HepG2 (cell line): Measurements from ENCODE around the gene ENTPD5. TPM values are rescaled to one million over a fixed set of nuclear protein-coding genes. Genes with fewer than 3 reads are reported as not detected.

Experiments used
- ATAC-seq: fragments of 200-7000 bp; cut with Tn5 transposase; 3 replicates; pipeline ENCODE4 v1.9.1; 2020; ENCODE audit warnings: mild to moderate bottlenecking, moderate library complexity
- BruUV-seq: library from RNA; stranded (reverse); fragments of 400-500 nt; replicated peaks from 2 replicates; lab custom pipeline; 2021; lab: Mats Ljungman, UMichigan
- CTCF ChIA-PET: fragments of 300-600 bp; formaldehyde crosslinking; extraction: SDS; loops from one replicate; lab custom pipeline; 2021; ENCODE audit warnings: low total read pairs, inconsistent platforms, low intra/inter-chr PET ratio; lab: Yijun Ruan, JAX
- POLR2A ChIA-PET: fragments of 350-600 bp; sonication (Branson Sonifier 250); formaldehyde crosslinking; loops from one replicate; lab custom pipeline; 2020; ENCODE audit warnings: antibody characterized with exemption, inconsistent platforms; lab: Yijun Ruan, JAX
- DNase-seq: peaks from one replicate; pipeline ENCODE4 v3.0.0-alpha.2; 2015; ENCODE audit warnings: low spot score
- FAIRE-seq: peaks from 3 replicates; lab custom pipeline; 2011; peaks lifted over from hg19 to GRCh38; lab: Jason Lieb, UNC
- H2AFZ ChIP-seq: one replicate; pipeline ENCODE4 v1.6.1; 2011; ENCODE audit warnings: low read length, inconsistent platforms
- H3K27ac ChIP-seq: fragments of 300-600 bp; 3 replicates; pipeline ENCODE4 v1.8.0; 2011; ENCODE audit warnings: mixed run types, mild to moderate bottlenecking, mixed read lengths, low read length, inconsistent platforms; ENCODE audit not compliant: insufficient read depth; ENCODE audit errors: extremely low read length
- H3K27me3 ChIP-seq, 2 experiments: fragments of 200-600 bp in 1 of 2; 2 replicates in 1 of 2; 3 replicates in 1 of 2; pipeline versions ENCODE4 v1.6.0 to v1.8.0; 2011; ENCODE audit warnings: low read length in 2 of 2, mild to moderate bottlenecking in 2 of 2, moderate library complexity in 2 of 2, inconsistent platforms in 1 of 2; ENCODE audit not compliant: insufficient read depth in 2 of 2, control insufficient read depth in 1 of 2
- H3K36me3 ChIP-seq, 2 experiments: fragments of 200-600 bp in 1 of 2; replicated peaks in 1 of 2; 2 replicates in 1 of 2; 3 replicates in 1 of 2; pipeline versions ENCODE4 v1.5.1 to v1.8.0; 2011; ENCODE audit warnings: low read length in 2 of 2, inconsistent platforms in 1 of 2; ENCODE audit not compliant: insufficient read depth in 2 of 2, control insufficient read depth in 1 of 2
- H3K4me1 ChIP-seq: 2 replicates; pipeline ENCODE4 v1.5.1; 2012; ENCODE audit warnings: low read length, inconsistent platforms; ENCODE audit not compliant: insufficient read depth
- H3K4me2 ChIP-seq: 2 replicates; pipeline ENCODE4 v1.6.0; 2011; ENCODE audit warnings: low read depth, low read length, inconsistent platforms
- H3K4me3 ChIP-seq, 3 experiments: fragments of 200-600 bp in 1 of 3; sonication (generic), shearing (Covaris generic) in 1 of 3; replicated peaks in 1 of 3; 2 replicates each; pipeline ENCODE4 v1.5.1; 2011 to 2016; ENCODE audit warnings: low read length in 3 of 3, inconsistent platforms in 2 of 3, low read depth in 2 of 3, mild to moderate bottlenecking in 2 of 3, control low read depth in 1 of 3, mixed read lengths in 1 of 3; ENCODE audit not compliant: insufficient read depth in 1 of 3
- H3K79me2 ChIP-seq: one replicate; pipeline ENCODE4 v1.6.1; 2011; ENCODE audit warnings: low read length, inconsistent platforms; ENCODE audit not compliant: insufficient read depth
- H3K9ac ChIP-seq: 2 replicates; pipeline ENCODE4 v1.6.0; 2011; ENCODE audit warnings: mild to moderate bottlenecking, low read depth, low read length, inconsistent platforms; ENCODE audit not compliant: insufficient read depth
- H3K9me3 ChIP-seq: 2 replicates; pipeline ENCODE4 v1.5.1; 2012; ENCODE audit warnings: mild to moderate bottlenecking, low read length
- H4K20me1 ChIP-seq: 2 replicates; pipeline ENCODE4 v1.6.0; 2011; ENCODE audit warnings: inconsistent platforms, mild to moderate bottlenecking, low read length, moderate library complexity; ENCODE audit not compliant: insufficient read depth
- ATRX ChIP-seq: sonication (generic); formaldehyde crosslinking; IDR thresholded peaks from 2 replicates; pipeline ENCODE4 v1.4.0; 2020; ENCODE audit warnings: missing genetic modification reagents, borderline replicate concordance
- FOSL1 ChIP-seq: sonication (generic); formaldehyde crosslinking; IDR thresholded peaks from 2 replicates; pipeline ENCODE4 v1.9.0; 2021; ENCODE audit warnings: missing genetic modification reagents, borderline replicate concordance
- FOXO1 ChIP-seq: sonication (generic); formaldehyde crosslinking; IDR thresholded peaks from 2 replicates; pipeline ENCODE4 v1.4.0; 2020; ENCODE audit warnings: missing genetic modification reagents
- KDM6A ChIP-seq: IDR thresholded peaks from 2 replicates; pipeline ENCODE4 v1.6.1; 2016; ENCODE audit warnings: low read depth
- PAX8 ChIP-seq: sonication (generic); formaldehyde crosslinking; IDR thresholded peaks from 2 replicates; pipeline ENCODE4 v1.8.0; 2022; ENCODE audit warnings: mild to moderate bottlenecking, missing genetic modification reagents, borderline replicate concordance
- TIGD3 ChIP-seq: sonication (generic); formaldehyde crosslinking; IDR thresholded peaks from 2 replicates; pipeline ENCODE4 v1.5.1; 2020; ENCODE audit warnings: mild to moderate bottlenecking, missing genetic modification reagents, borderline replicate concordance
- ZBTB10 ChIP-seq: sonication (generic); formaldehyde crosslinking; IDR thresholded peaks from 2 replicates; pipeline ENCODE4 v1.4.0; 2020; ENCODE audit warnings: missing genetic modification reagents, borderline replicate concordance
- ZFP36L2 ChIP-seq: sonication (generic); formaldehyde crosslinking; IDR thresholded peaks from 2 replicates; pipeline ENCODE4 v1.4.0; 2020; ENCODE audit warnings: missing genetic modification reagents
- ZNF18 ChIP-seq: sonication (generic); formaldehyde crosslinking; IDR thresholded peaks from 2 replicates; pipeline ENCODE4 v1.8.0; 2022; ENCODE audit warnings: mild to moderate bottlenecking, missing genetic modification reagents; ENCODE audit not compliant: insufficient replicate concordance
- ZNF292 ChIP-seq: sonication (generic); formaldehyde crosslinking; IDR thresholded peaks from 2 replicates; pipeline ENCODE4 v1.8.1; 2022; ENCODE audit warnings: mild to moderate bottlenecking, low read depth, missing genetic modification reagents, borderline replicate concordance
- ZNF432 ChIP-seq: sonication (generic); formaldehyde crosslinking; IDR thresholded peaks from 2 replicates; pipeline ENCODE4 v1.5.0; 2020; ENCODE audit warnings: missing genetic modification reagents, mild to moderate bottlenecking, borderline replicate concordance
- ZNF800 ChIP-seq: sonication (generic); formaldehyde crosslinking; IDR thresholded peaks from 2 replicates; pipeline ENCODE4 v1.4.0; 2020; ENCODE audit warnings: missing genetic modification reagents
- WGBS: methylation state at CpG from one replicate; pipeline ENCODE4 v1.1.6; 2017; ENCODE audit warnings: low lambda C conversion rate; 5-methylcytosine and 5-hydroxymethylcytosine counted together
- in situ Hi-C: cut with HindIII; loops from 2 replicates; pipeline ENCODE4 v1.10.0; 2017; ENCODE audit warnings: low pct_unique_long_range_greater_than_20kb; ENCODE audit not compliant: extremely low pct_ligation_motif_present
- intact Hi-C: fragments of 100-400 bp; cut with micrococcal nuclease; formaldehyde crosslinking; loops from one replicate; pipeline ENCODE4 v1.10.0; 2022; ENCODE audit not compliant: unreplicated experiment
- polyA plus RNA-seq, 8 experiments: library from polyadenylated mRNA; depleted of rRNA in 3 of 8; stranded (reverse) in 7 of 8; unstranded in 1 of 8; fragments of >200 nt; fragmentation: Illumina TruSeq in 4 of 8; extraction: Trizol in 4 of 8; gene quantifications; 2 replicates each; pipeline versions ENCODE4 v1.2.1 to v1.2.3, GENCODE V29; 2011 to 2016; ENCODE audit warnings: low read depth in 4 of 8, missing spikeins in 1 of 8, mixed read lengths in 1 of 8; ENCODE audit not compliant: insufficient read depth in 1 of 8
- total RNA-seq, 5 experiments: library from RNA; depleted of rRNA; stranded (reverse); fragments of >200 nt; fragmentation: Illumina TruSeq; extraction: Trizol; gene quantifications; 2 replicates each; pipeline ENCODE4 v1.2.3, GENCODE V29; 2016; ENCODE audit warnings: low read depth in 1 of 5
- TF ChIP-seq, protein P1 (sequence below): sonication (generic); formaldehyde crosslinking; conservative IDR thresholded peaks from 2 replicates; pipeline ENCODE4 v1.4.0; 2020; ENCODE audit warnings: missing genetic modification reagents

ENTPD5 gene
- total and polyA plus RNA-seq, 2 of the 13 experiments (the other 11 are each of a cell fraction or from before 2014, with no cell fraction given), result 33.8 to 43.3 TPM

DNA sequence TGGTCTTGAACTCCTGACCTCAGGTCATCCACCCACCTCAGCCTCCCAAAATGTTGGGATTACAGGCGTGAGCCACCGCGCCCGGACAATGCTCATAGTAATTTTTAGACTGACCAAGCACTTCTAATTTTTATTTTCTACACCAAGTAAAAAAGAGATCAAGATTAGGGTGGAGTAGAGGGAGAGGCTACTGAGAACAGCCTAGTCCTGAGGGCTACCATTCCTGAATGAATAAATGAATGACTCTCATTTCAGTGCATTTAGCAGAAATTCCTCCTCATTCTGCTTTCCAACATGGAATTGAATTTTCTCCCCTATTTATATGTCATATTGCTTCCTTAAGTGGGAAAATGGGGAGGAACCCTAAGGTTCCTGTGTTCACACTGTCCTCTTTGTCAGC, 26.4 kb upstream of the ENTPD5 start (continued):
- no peak for TF ChIP-seq ZBTB10 (CRISPR knock-in tag)
- TF ChIP-seq TIGD3 (CRISPR knock-in tag), result no peak

DNA sequence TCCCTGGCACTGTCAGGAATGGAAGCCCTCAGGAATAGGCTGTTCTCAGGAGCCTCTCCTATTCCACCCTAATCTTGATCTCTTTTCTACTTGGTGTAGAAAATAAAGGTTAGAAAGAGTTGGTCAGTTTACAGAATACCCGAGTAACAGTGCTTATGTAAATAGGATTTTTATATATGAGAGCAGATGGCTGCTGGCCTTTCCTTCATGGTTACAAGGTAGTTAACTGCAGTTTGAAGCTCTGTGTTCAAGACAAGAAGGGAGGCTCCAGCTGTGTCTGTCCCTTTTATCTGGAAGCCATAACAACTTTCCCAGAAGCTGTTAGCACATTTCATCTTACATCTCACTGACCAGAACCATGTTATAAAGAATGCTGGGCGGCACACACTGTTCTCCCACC, 23.2 kb upstream of the ENTPD5 start:
- ATAC-seq (no peak), DNase-seq (no peak), FAIRE-seq (no peak)
- H3K27ac ChIP-seq, result no peak overlapping the region
- TF ChIP-seq FOXO1 (CRISPR knock-in tag), result no peak
- no peak for TF ChIP-seq ZNF800 (CRISPR knock-in tag)
- no peak for TF ChIP-seq FOSL1 (CRISPR knock-in tag)
- TF ChIP-seq ATRX (CRISPR knock-in tag), result no peak
- no peak for TF ChIP-seq ZFP36L2 (CRISPR knock-in tag)
- TF ChIP-seq PAX8 (CRISPR knock-in tag), result no peak
- no peak for TF ChIP-seq KDM6A (CRISPR knock-in tag)
- no peak for TF ChIP-seq ZNF432 (CRISPR knock-in tag)
- no peak for TF ChIP-seq ZNF292 (CRISPR knock-in tag)
- TF ChIP-seq, protein P1, sequence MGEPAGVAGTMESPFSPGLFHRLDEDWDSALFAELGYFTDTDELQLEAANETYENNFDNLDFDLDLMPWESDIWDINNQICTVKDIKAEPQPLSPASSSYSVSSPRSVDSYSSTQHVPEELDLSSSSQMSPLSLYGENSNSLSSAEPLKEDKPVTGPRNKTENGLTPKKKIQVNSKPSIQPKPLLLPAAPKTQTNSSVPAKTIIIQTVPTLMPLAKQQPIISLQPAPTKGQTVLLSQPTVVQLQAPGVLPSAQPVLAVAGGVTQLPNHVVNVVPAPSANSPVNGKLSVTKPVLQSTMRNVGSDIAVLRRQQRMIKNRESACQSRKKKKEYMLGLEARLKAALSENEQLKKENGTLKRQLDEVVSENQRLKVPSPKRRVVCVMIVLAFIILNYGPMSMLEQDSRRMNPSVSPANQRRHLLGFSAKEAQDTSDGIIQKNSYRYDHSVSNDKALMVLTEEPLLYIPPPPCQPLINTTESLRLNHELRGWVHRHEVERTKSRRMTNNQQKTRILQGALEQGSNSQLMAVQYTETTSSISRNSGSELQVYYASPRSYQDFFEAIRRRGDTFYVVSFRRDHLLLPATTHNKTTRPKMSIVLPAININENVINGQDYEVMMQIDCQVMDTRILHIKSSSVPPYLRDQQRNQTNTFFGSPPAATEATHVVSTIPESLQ, result no peak
- no peak for TF ChIP-seq ZNF18
- no peak overlapping the region for H3K4me2 ChIP-seq
- H4K20me1 ChIP-seq, result no peaks in the 10 kb centered on the region
- CTCF ChIA-PET, result no interaction called here
- no peak overlapping the region for H3K4me3 ChIP-seq
- intact Hi-C loops (no loop called here), in situ Hi-C loops (loop anchor here (25.0 kb wide), 1 partner anchor 305 kb away; no protein-coding TSS in a partner anchor)
- BruUV-seq, result no TSS peak
- no peaks in the 10 kb centered on the region for H3K79me2 ChIP-seq
- POLR2A ChIA-PET, result no interaction called here
- no peaks in the 10 kb centered on the region for H3K27me3 ChIP-seq
- H2AFZ ChIP-seq, result no peak overlapping the region
- WGBS, result 27% methylated on average over 2 of the region's 2 CpGs
- peaks cover 8% of the 10 kb centered on the region for H3K4me1 ChIP-seq
- H3K9me3 ChIP-seq, result no peaks in the 10 kb centered on the region
- no peak overlapping the region for H3K9ac ChIP-seq
- no peaks in the 10 kb centered on the region for H3K36me3 ChIP-seq
